GM21423 (cell line): Measurements from ENCODE around the gene RRP36.

ENCODE experiments used
- ATAC-seq: cut with Tn5 transposase; IDR thresholded peaks from one replicate; pipeline ENCODE4 v1.9.1; 2021; ENCODE audit warnings: mild to moderate bottlenecking, moderate library complexity; ENCODE audit not compliant: unreplicated experiment

Gene RRP36

GRCh38 chr6:43060755-43061633 is 39.6 kb downstream of the RRP36 start:
- ATAC-seq, result no peak

GRCh38 chr6:43061861-43062260 is 40.4 kb downstream of the RRP36 start:
- ATAC-seq, result no peak

- no peak for ATAC-seq
These were observed 41.4 kb downstream of the RRP36 start for GRCh38 chr6:43062818-43063217.

GRCh38 chr6:43070028-43070632 is 48.7 kb downstream of the RRP36 start:
- ATAC-seq, result no peak

GRCh38 chr6:43074847-43075669 is 53.6 kb downstream of the RRP36 start:
- no peak for ATAC-seq

GRCh38 chr6:43075670-43076463 is 54.4 kb downstream of the RRP36 start, which contains the start of gene PTK7:
PTK7 (plus strand) TSS chr6:43076314; CDS start chr6:43076489, 175 bp downstream.
- ATAC-seq, result no peak

GRCh38 chr6:43076464-43077332 is 55.3 kb downstream of the RRP36 start:
- ATAC-seq, result no peak

GRCh38 chr6:43077333-43077809 is 55.9 kb downstream of the RRP36 start:
- no peak for ATAC-seq

- ATAC-seq, result no peak
These were observed 56.6 kb downstream of the RRP36 start for GRCh38 chr6:43077981-43078511.

GRCh38 chr6:43078691-43079090 is 57.3 kb downstream of the RRP36 start:
- ATAC-seq, result no peak
